ENCODE measurements around the gene UGT1A8.

The UGT1A8 gene

GRCh38 chr2:233772153-233772552 lies 154.7 kb downstream of the UGT1A8 start:
- DNase-seq, result no peak

DNA sequence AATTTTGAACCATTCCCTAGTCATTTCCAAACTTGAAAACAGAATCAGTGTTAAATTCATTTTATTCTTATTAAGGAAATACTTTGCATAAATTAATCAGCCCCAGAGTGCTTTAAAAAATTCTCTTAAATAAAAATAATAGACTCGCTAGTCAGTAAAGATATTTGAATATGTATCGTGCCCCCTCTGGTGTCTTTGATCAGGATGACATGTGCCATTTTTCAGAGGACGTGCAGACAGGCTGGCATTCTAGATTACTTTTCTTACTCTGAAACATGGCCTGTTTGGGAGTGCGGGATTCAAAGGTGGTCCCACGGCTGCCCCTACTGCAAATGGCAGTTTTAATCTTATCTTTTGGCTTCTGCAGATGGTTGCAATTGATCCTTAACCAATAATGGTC lies 155.2 kb downstream of the UGT1A8 start:
- no peak for DNase-seq

DNA sequence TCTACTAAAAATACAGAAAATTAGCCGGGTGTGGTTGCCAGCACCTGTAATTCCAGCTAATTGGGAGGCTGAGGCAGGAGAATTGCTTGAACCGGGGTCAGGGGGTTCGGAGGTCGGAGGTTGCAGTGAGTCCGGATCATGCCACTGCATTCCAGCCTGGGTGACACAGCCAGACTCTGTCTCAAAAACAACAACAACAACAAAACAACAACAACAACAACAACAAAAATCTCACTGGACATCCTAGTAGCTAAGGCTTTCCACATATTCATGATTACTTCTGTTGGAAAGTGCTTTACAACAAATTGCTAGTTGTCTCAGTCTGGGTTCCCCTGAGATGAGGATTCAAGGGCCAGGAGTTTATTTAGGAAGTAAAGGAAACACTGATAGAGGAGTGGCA lies 156.4 kb downstream of the UGT1A8 start:
- no peak for DNase-seq

DNA sequence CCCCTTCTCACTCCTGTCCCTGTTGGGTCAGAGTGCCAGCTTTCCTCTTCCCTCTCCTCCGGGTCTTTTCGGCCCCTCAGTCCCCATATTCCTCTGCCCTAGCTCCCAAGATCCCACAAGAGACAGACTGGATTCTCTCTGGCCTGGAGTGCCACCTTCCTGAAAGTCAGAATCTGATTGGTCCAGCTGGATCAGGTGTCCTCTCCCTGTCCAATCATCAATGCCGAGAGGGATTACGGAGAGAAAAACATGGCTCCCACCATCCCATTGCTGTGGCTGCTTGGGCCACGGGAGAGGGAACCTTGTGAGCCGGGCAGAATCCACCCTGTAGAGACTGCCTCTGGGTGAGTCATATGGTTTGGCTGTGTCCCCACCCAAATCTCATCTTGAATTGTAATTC lies 158.0 kb downstream of the UGT1A8 start:
- DNase-seq, result no peak

- no peak for DNase-seq
Observed at GRCh38 chr2:233778030-233778429, 160.6 kb downstream of the UGT1A8 start, which contains the start of gene MROH2A. Gene MROH2A, plus strand, starts transcription at chr2:233778330. Its CDS starts 1,029 bp downstream, at chr2:233779359.

- no peak for DNase-seq
Observed at GRCh38 chr2:233779722-233780121, 162.3 kb downstream of the UGT1A8 start.

- no peak for DNase-seq
Observed at GRCh38 chr2:233780771-233781170, 163.3 kb downstream of the UGT1A8 start.

DNA sequence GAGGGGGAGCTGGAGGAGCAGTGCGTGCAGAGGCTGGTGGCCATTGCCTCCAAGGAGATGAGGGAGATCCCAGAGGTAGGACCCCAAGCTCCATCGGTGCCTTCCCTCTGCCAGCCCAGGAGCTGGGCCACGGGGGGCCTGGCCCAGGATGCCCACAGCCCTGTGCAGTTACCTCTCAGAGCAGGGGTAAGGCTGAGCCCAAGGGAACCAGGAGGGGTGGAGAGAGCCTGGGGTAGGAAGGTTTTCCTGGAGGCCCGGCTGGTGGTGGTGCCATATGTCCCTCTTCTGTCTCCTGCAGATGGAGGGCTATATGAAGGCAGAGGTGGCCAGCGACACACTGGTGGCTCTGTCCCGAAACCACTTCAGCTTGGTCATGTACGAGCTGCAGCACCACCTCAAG lies 172.1 kb downstream of the UGT1A8 start:
- DNase-seq, result no peak

DNA sequence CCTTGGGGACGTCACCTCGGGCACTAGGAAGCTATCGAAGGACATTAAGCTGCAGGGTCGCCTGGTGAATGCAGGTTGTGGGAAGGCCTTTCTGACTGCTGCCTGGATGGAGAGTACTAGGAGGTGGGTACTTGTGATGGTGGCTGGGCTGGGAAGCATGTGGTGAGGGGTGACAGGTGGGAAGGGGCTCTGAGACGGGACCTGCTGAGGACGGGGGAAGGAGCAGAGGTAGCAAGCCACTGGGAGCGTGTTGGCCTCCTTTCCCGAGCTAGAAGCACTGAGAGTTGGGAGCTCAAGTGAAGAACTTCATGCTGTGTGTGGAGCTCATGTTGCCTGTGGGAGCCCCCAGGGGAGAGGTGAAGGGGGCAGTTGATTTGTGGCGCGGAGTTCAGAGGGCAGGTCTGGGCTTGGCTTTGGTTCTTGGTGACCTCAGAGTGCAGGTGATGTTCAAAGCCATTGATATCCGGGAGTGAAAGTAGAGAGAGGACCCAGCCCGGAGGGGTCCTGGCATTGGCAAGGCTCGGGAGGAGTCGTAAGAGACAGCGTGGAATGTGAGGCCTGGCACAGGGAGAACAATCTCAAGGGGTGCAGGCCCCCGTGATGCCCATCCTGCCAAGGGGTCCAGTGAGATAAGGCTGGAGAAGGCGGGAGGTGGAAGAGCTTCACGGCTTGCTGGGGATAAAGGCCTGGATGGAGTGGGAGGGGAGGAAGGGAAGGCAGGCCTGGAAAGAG lies 173.9 kb downstream of the UGT1A8 start:
- DNase-seq, result no peak

- DNase-seq, result no peak
Observed at GRCh38 chr2:233791883-233792329, 174.5 kb downstream of the UGT1A8 start.

GRCh38 chr2:233792720-233793119 lies 175.3 kb downstream of the UGT1A8 start:
- DNase-seq, result no peak

DNA sequence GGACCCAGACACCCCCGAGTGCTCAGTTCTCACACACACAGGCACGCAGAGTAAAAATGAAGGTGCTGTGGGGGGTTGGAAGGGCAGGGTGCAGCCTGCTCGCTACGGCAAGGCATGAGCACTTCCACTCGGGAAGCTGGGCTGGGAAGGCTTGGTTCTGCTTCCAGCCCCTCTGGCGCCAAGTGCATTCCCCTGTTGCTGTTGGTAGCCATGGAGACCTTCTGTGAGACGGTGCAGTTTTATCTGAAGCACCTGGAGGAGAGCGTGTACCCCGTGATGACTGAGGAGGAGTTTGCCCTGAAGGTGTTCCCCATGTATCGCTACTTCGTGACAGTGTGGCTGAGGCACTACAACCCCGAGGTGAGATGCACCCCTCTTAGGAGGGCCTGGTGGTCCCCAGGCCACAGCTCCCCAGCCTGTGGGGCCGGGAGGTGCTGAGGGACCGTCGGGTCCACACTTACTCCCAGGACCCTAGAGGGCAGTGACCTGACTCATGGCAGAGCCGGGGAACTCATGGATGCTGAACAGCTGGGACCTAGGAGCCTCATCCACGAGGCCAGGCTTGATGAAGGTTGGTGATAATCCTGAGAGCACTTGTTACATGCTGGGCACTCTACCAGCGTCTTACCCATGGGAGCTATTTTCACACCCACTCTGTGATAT lies 176.2 kb downstream of the UGT1A8 start:
- DNase-seq, result no peak

GRCh38 chr2:233794128-233794658 lies 176.8 kb downstream of the UGT1A8 start:
- DNase-seq, result no peak

DNA sequence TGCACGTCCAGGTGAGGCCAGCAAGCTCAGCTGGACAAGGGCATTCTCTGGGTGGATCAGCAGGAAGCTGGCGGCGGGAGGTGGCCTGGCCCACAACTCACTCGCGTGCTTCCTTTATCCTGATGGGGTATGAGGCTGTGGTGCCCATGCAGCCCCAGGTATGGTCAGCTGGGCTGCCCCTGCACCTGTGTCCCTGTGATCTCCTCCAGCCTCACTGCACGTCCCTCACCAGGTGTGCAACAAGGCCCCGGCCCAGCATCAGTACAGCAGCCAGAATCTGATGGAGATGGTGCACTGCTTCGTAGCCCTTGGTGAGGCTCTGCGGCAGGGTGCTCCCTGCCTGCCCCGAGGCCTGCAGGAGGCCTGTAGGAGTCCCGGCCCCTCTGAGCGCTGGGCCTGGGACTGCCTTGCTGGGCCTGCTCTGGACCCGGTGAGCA lies 178.3 kb downstream of the UGT1A8 start:
- DNase-seq, result no peak

DNA sequence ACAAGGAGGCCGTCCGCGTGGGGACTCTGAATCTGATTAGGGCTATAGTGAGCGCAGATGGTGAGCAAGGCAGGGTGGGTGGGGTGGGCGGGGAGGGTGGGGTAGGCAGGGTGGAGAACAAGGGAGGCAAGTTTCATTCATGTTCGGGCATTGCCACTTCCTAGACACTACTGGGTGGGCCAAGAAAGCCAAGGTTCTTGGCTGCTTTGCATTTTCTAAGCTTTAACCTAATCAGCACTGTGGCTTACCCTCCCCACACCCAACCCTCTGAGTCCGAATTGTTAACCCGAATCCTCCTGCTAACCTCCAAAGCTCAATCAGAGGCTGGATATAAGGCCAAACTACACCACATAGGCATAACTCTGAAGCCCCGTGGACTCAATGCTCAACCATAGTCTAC lies 178.8 kb downstream of the UGT1A8 start:
- DNase-seq, result no peak

DNA sequence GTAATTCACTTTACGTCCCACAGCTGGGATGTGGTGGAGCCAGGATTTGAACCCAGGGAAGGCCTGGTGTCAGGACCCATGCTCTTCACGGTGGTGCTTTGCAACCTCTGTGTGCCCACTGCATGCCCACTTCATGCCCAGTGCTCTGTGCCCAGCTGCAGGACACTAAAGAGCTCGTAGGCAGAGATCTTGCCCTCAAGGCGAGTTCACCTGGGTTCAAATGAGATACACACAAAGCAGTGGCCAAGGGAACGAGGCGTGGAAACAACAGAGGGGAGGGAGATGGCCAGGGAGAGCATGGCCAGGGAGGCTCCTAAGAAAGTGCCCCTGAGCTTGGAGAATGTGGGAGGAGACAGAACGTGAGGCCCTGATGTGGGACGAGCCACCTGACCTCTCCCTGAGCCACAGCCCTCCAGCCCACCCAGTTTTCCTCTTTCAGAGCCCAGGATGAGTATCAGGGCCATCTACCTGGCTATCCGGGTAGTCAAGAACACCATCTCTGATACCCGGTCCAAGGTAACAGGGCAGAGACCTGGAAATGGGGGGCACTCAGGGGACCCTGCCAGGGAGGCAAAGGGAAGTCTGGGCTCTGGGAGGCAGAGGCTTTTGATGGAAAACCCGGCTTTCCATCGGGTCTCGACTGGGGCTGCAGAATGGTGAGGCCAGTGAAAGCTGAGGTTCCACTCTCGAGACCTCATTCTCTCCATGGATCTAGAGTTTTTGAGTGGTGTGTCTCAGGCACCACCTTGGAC lies 181.1 kb downstream of the UGT1A8 start:
- no peak for DNase-seq

DNA sequence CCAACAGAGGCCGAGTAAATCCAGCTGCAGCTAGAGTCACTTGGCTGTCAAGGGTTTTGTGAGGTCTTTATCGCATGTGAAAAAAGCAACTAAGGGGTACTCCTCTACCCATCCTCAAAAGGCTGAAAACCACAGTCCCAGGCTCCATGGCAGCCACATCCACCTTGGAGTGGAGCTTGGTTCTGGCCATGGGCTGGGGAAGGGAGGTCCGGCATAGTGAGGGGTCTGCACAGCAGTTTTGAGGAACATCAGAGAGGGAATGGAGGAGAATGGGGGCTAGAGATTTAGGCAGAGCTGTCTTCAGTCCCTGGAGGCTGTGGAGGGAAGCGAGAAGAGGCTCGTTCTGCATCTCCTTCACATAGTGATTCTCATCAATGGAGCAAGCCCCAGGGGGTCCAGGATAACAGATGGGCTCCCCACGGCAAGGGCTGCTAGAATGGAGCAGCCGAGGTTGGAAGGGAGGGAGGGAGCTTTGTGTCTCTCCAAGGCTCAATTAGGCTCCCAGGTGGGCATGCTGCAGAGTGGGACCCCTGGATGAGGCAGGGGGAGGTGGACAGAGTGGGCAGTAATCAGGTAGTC lies 181.7 kb downstream of the UGT1A8 start:
- DNase-seq, result no peak

DNA sequence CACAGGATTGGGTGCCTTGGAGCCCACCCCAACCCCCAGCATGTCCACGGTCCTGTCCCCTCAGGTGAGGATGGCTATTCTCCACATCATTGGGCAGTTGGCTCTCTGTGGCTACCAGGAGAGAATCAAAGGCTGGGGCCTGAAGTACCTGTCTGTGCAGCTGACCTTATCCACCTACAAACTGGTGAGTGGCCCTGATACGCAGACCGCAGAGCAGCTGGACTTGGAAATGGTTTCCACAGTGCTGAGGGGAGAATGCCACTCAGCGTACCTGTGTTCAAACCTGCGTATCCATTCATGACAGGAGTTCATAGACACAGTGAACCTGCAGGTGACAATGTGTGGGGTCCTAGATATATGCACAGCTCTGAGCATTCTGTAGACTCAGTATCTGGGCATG lies 182.3 kb downstream of the UGT1A8 start:
- DNase-seq, result no peak

GRCh38 chr2:233800208-233800607 lies 182.8 kb downstream of the UGT1A8 start:
- DNase-seq, result no peak

GRCh38 chr2:233801357-233802131 lies 184.1 kb downstream of the UGT1A8 start:
- no peak for DNase-seq

GRCh38 chr2:233802132-233802815 lies 184.8 kb downstream of the UGT1A8 start:
- no peak for DNase-seq
